GM12873 (cell line): ENCODE results near the gene NR2C2AP.

Experiments used
- CTCF ChIP-seq: IDR thresholded peaks from 2 replicates; pipeline ENCODE4 v1.5.1; 2012; ENCODE audit warnings: low read depth, mild to moderate bottlenecking, moderate library complexity, low read length, control low read depth; ENCODE audit not compliant: insufficient read depth; ENCODE audit errors: missing control alignments

Gene NR2C2AP

DNA sequence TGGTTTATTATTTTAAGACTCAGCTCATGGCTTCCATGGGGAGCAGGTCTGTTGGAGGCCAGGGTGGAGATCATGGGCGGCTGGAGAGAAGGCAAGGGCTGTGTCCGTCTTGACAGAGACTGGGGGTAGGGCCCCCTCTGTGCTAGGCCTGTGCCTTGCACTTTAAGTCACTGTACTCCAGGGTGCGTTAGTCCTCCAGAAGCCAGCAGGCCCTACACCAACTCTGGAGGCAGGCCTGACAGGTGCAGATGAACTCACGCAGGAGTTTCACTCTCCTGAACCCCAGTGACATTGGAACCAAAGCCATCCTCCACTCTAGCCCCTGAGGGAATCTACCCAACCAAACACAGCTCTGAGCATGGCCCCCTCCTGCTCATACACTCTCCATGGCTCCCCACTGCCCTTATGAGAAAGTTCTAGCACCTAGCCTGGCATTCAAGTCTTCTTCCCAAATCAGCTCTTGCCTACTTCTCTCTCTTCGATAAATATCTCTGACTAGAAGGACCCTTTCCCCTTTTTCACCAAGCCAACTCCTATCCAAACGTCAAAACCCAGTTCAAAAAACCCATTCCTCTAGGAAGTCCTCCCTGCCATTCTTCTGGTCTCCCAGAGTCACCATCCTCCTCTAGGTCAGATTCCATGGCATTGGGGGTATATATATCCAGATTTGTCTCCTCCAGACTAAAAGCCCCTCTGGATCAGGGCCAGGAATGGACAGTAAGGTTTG, 48.3 kb downstream of the NR2C2AP start:
- peak; percentile 27 for TF ChIP-seq CTCF

- no peak for TF ChIP-seq CTCF
Measured at GRCh38 chr19:19152668-19153384, 50.4 kb downstream of the NR2C2AP start.

GRCh38 chr19:19151418-19151817, 51.8 kb downstream of the NR2C2AP start:
- no peak for TF ChIP-seq CTCF
